ENCODE data around the gene FAM53A. TPM values are rescaled to one million over a fixed set of nuclear protein-coding genes. Genes with fewer than 3 reads are reported as not detected.

FAM53A gene
- total RNA-seq (2012; rRNA removed) (1.9 and 2.0 TPM in 2 replicates), polyA plus RNA-seq (2012; rRNA removed) (3.1 and 4.4 TPM in 2 replicates), Bru-seq, nascent RNA (percentile 46 among the genes with signal in this experiment), BruChase-seq, experiment 1, labeled RNA remaining after a 6-hour chase (percentile 56 among the genes with signal in this experiment), BruChase-seq, experiment 2, labeled RNA remaining after a 2-hour chase (percentile 52 among the genes with signal in this experiment)
- 3.7 and 4.1 TPM in 2 replicates for polyA plus RNA-seq (2012; cell fraction: cytosol; rRNA removed)
- polyA plus RNA-seq (2012; cell fraction: nucleus; rRNA removed; ENCODE audit: low replicate concordance), result 5.3 and 12.2 TPM in 2 replicates
- long read RNA-seq, partial matches to known transcripts, result 0 of 7 reads
- long read RNA-seq, other reads (novel, unspliced or antisense), result 4 of 7 reads

DNA sequence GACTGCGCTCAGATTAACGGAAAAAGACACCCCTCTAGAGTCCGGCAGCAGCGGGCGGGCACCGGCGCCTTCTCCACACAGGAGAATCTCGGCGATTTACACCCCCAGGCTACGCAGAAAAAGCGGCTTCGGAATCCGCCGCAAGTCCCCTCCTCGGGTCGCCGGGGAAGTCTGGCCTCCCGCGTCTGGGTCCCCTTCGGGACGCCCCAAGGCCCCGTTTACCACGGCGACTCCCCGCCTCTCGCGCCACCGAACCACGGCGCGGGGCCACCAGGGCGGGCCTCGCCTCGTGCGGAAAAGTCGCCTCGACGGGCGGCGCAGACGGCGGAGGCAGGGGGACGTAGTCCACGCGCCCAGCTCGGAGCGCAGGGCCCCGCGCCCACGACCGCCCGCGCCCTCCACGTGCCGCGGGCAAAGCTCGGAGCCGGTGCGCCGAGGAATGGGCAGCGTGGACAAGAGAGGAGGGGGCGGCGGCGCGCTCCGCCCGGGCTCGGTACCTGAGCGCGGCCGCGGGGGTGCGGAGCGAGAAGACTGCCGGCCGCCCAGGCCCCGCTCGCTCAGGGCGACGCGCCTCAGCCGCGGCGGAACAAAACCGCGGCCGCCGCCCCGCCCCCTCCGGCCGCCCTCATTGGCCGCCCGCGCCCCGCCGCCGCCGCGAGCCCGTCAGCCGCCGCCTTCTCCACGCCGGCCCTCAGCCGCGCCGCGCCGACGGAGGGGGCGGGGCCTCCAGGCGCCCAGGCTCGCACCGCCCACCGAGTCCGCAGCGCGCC, at the start of gene FAM53A:
FAM53A (minus strand) TSS at position 578 of the 770 bp plus-strand sequence. CDS start 15,572 bp downstream, outside the sequence.
- H3K4ac ChIP-seq (ENCODE audit: low read depth, low read length), result peak within 1 kb of the TSS; percentile 80
- no peak within 1 kb of the TSS for H3K18ac ChIP-seq (ENCODE audit: low read depth, low read length)
- H3K4me2 ChIP-seq (ENCODE audit: low read depth, low read length), result peak within 1 kb of the TSS; percentile 85
- no peak within 1 kb of the TSS; the same call in 2 of the 3 replicates for H2BK15ac ChIP-seq (ENCODE audit: low read depth, low read length)
- dilution Hi-C loops (cut with HindIII; ENCODE audit: low sequenced_read_pairs, unreplicated experiment), result no loop called here
- peak within 1 kb of the TSS; percentile 55; the same call in 1 of the 2 replicates for H3K23ac ChIP-seq (ENCODE audit: low read depth, low read length)
- peak within 1 kb of the TSS; percentile 47 for H2BK5ac ChIP-seq (ENCODE audit: low read depth, low read length, poor library complexity, severe bottlenecking)
- peaks cover 4% of the 10 kb centered on the region; the same call in 1 of the 2 replicates for H3K9me1 ChIP-seq (ENCODE audit: insufficient read depth, low read length)
- H4K5ac ChIP-seq (ENCODE audit: low read depth, low read length), result peak within 1 kb of the TSS; percentile 88
- H2AK5ac ChIP-seq (ENCODE audit: low read depth, low read length), result no peak within 1 kb of the TSS
- peak within 1 kb of the TSS; percentile 95 for H2AFZ ChIP-seq (replicated peaks; ENCODE audit: low read length, poor library complexity)
- H3K36me3 ChIP-seq (ENCODE audit: control insufficient read depth, insufficient read depth, low read length), result no peaks in the 10 kb centered on the region
- H2BK120ac ChIP-seq (ENCODE audit: low read depth, low read length), result no peak within 1 kb of the TSS
- ChIA-PET CTCF (no interaction called here), POLR2A (ENCODE audit: unreplicated experiment) (no interaction called here)
- H3K14ac ChIP-seq (replicated peaks; ENCODE audit: low read depth, low read length), result peak within 1 kb of the TSS; percentile 49
- H2BK20ac ChIP-seq (ENCODE audit: low read depth, low read length), result peak within 1 kb of the TSS; percentile 29; the same call in 1 of the 2 replicates
- peak within 1 kb of the TSS; percentile 56 for H3K27ac ChIP-seq (ENCODE audit: insufficient read depth, low read length)
- no TSS peak for BruUV-seq (replicated peaks)
- intact Hi-C loops (cut with micrococcal nuclease), result no loop called here
- H4K20me1 ChIP-seq (ENCODE audit: insufficient read depth, low read length), result peaks cover 5% of the 10 kb centered on the region
- H3K56ac ChIP-seq (ENCODE audit: extremely low read depth, insufficient read depth, low read length), result peak within 1 kb of the TSS; percentile 36; the same call in 1 of the 2 replicates
- peak within 1 kb of the TSS; percentile 54 for H3K9ac ChIP-seq (ENCODE audit: low read depth, low read length)
- H4K8ac ChIP-seq (ENCODE audit: low read depth in 2 of 2, low read length in 2 of 2), result peak within 1 kb of the TSS; percentile 87 to 95
- peaks cover 6% of the 10 kb centered on the region; the same call in 1 of the 2 replicates for H3K4me1 ChIP-seq (ENCODE audit: control insufficient read depth, insufficient read depth, low read length)
- H3K9me3 ChIP-seq (ENCODE audit: control insufficient read depth, insufficient read depth, low read length), result no peaks in the 10 kb centered on the region
- 1% methylated on average over 56 of the region's 118 CpGs; no CpG with 5 or more reads in 1 of the 2 experiments for WGBS, 2 experiments (ENCODE audit: extremely low coverage in 2 of 2, insufficient read length in 1 of 2)
- H3K27me3 ChIP-seq (ENCODE audit: control insufficient read depth, insufficient read depth, low read length), result no peaks in the 10 kb centered on the region
- peak within 1 kb of the TSS; percentile 17 for H4K91ac ChIP-seq (ENCODE audit: insufficient read depth, low read depth, low read length)
- ATAC-seq (ENCODE audit: low read depth), result peak; percentile 97
- DNase-seq, result peak; percentile 78
- H3K4me3 ChIP-seq (ENCODE audit: insufficient read depth, low read depth, low read length), result peak within 1 kb of the TSS; percentile 83
- peaks cover 0 to 7% of the 10 kb centered on the region in 2 experiments; a peak in 2 of 4 replicates for H3K79me1 ChIP-seq (ENCODE audit: low read depth in 1 of 2, low read length in 2 of 2)
- H2AK9ac ChIP-seq (replicated peaks; ENCODE audit: low read depth, low read length, poor library complexity), result peak within 1 kb of the TSS; percentile 96
- TF ChIP-seq, protein P1, sequence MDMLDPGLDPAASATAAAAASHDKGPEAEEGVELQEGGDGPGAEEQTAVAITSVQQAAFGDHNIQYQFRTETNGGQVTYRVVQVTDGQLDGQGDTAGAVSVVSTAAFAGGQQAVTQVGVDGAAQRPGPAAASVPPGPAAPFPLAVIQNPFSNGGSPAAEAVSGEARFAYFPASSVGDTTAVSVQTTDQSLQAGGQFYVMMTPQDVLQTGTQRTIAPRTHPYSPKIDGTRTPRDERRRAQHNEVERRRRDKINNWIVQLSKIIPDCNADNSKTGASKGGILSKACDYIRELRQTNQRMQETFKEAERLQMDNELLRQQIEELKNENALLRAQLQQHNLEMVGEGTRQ (IDR thresholded peaks at IDR 0.05; ENCODE audit: low read depth, low read length), result no peak
- TF ChIP-seq POLR2A (IDR thresholded peaks at IDR 0.05; ENCODE audit: low read depth, low read length), result peak; percentile 81
- in situ Hi-C loops (cut with MboI; ENCODE audit: low sequenced_read_pairs), result no loop called here
